Endometrium (tissue), 2 donors: ENCODE data around the gene TPI1.

Experiments used
- FAIRE-seq: peaks from 2 replicates; lab custom pipeline; 2012; peaks lifted over from hg19 to GRCh38; lab: Jason Lieb, UNC
- donor health status: control.
- donor health status: control.

The TPI1 gene

GRCh38 chr12:6828781-6829535 lies 38.4 kb upstream of the TPI1 start:
- no peak for FAIRE-seq

- FAIRE-seq: no peak
Observed at GRCh38 chr12:6829536-6830220, 37.7 kb upstream of the TPI1 start.

GRCh38 chr12:6830286-6830890 lies 36.9 kb upstream of the TPI1 start:
- FAIRE-seq: no peak

GRCh38 chr12:6830999-6831398 lies 36.3 kb upstream of the TPI1 start:
- FAIRE-seq: no peak

- FAIRE-seq: no peak
Observed at GRCh38 chr12:6831450-6831995, 35.8 kb upstream of the TPI1 start.

- no peak for FAIRE-seq
Observed at GRCh38 chr12:6832125-6832524, 35.2 kb upstream of the TPI1 start.

- FAIRE-seq: no peak
Observed at GRCh38 chr12:6833189-6833890, 34.0 kb upstream of the TPI1 start.

- no peak for FAIRE-seq
Observed at GRCh38 chr12:6834254-6834653, 33.1 kb upstream of the TPI1 start.

- FAIRE-seq: no peak
Observed at GRCh38 chr12:6834873-6835272, 32.5 kb upstream of the TPI1 start.

GRCh38 chr12:6836851-6837250 lies 30.5 kb upstream of the TPI1 start:
- no peak for FAIRE-seq

- no peak for FAIRE-seq
Observed at GRCh38 chr12:6837370-6838060, 29.8 kb upstream of the TPI1 start.

- no peak for FAIRE-seq
Observed at GRCh38 chr12:6838854-6839253, 28.5 kb upstream of the TPI1 start.

- FAIRE-seq: no peak
Observed at GRCh38 chr12:6839482-6840201, 27.7 kb upstream of the TPI1 start.

GRCh38 chr12:6840330-6840729 lies 27.0 kb upstream of the TPI1 start:
- FAIRE-seq: no peak

- FAIRE-seq: no peak
Observed at GRCh38 chr12:6840761-6841515, 26.4 kb upstream of the TPI1 start, which contains the start of gene GNB3. Gene GNB3 (plus strand): TSS chr12:6840925. CDS start chr12:6841288, 363 bp downstream.

- no peak for FAIRE-seq
Observed at GRCh38 chr12:6842075-6842474, 25.3 kb upstream of the TPI1 start.

GRCh38 chr12:6843118-6843902 lies 24.0 kb upstream of the TPI1 start:
- FAIRE-seq: no peak

- FAIRE-seq: no peak
Observed at GRCh38 chr12:6845395-6845794, 21.9 kb upstream of the TPI1 start.

- no peak for FAIRE-seq
Observed at GRCh38 chr12:6846316-6846869, 20.9 kb upstream of the TPI1 start.
